SK-N-SH treated with all-trans-retinoic acid at 6 μM for 48 hours (cell line): ENCODE data around the gene VSIR.

Experiments used
- ATAC-seq: fragments of 200-7000 bp; cut with Tn5 transposase; 3 replicates; pipeline ENCODE4 v1.9.1; 2020; ENCODE audit warnings: mild to moderate bottlenecking, moderate library complexity
- ARNTL ChIP-seq: fragments of 450-650 bp; formaldehyde crosslinking; IDR thresholded peaks from 2 replicates; pipeline ENCODE4 v1.5.0; 2020; ENCODE audit warnings: low read depth, mild to moderate bottlenecking, moderate library complexity, borderline replicate concordance
- BACH2 ChIP-seq: fragments of 250-450 bp; sonication (Bioruptor Pico); IDR thresholded peaks from 2 replicates; pipeline ENCODE4 v1.9.0; 2021; ENCODE audit warnings: mild to moderate bottlenecking, borderline replicate concordance
- CSDC2 ChIP-seq: fragments of 250-450 bp; sonication (Bioruptor Pico); IDR thresholded peaks from 2 replicates; pipeline ENCODE4 v1.5.0; 2020; ENCODE audit warnings: mild to moderate bottlenecking, moderate library complexity
- CSRNP3 ChIP-seq: fragments of 250-450 bp; sonication (Bioruptor Pico); IDR thresholded peaks from 2 replicates; pipeline ENCODE4 v1.5.1; 2021; ENCODE audit warnings: mild to moderate bottlenecking, moderate library complexity
- ESRRG ChIP-seq: fragments of 250-450 bp; sonication (Bioruptor Pico); IDR thresholded peaks from 2 replicates; pipeline ENCODE4 v1.6.1; 2021; ENCODE audit warnings: mild to moderate bottlenecking
- GLIS3 ChIP-seq: fragments of 250-450 bp; sonication (Bioruptor Pico); IDR thresholded peaks from 2 replicates; pipeline ENCODE4 v1.5.0; 2020; ENCODE audit warnings: mild to moderate bottlenecking, moderate library complexity
- OSR1 ChIP-seq: fragments of 250-450 bp; sonication (Bioruptor Pico); IDR thresholded peaks from 2 replicates; pipeline ENCODE4 v1.8.0; 2022; ENCODE audit warnings: moderate library complexity, mild to moderate bottlenecking, inconsistent platforms
- PATZ1 ChIP-seq: fragments of 250-450 bp; sonication (Bioruptor Pico); IDR thresholded peaks from 2 replicates; pipeline ENCODE4 v1.8.0; 2020; ENCODE audit warnings: mild to moderate bottlenecking, moderate library complexity, borderline replicate concordance
- POU6F1 ChIP-seq: fragments of 250-450 bp; sonication (Bioruptor Pico); IDR thresholded peaks from 2 replicates; pipeline ENCODE4 v1.8.0; 2021; ENCODE audit warnings: low read depth, mild to moderate bottlenecking, moderate library complexity, borderline replicate concordance
- PPARA ChIP-seq: fragments of 250-450 bp; sonication (Bioruptor Pico); IDR thresholded peaks from 2 replicates; pipeline ENCODE4 v1.5.0; 2020; ENCODE audit warnings: mild to moderate bottlenecking, borderline replicate concordance
- RARB ChIP-seq: fragments of 250-450 bp; sonication (Bioruptor Pico); IDR thresholded peaks from 2 replicates; pipeline ENCODE4 v1.8.0; 2021; ENCODE audit warnings: mild to moderate bottlenecking, moderate library complexity
- SNAI2 ChIP-seq: fragments of 250-450 bp; sonication (Bioruptor Pico); IDR thresholded peaks from 2 replicates; pipeline ENCODE4 v1.5.0; 2020; ENCODE audit warnings: mild to moderate bottlenecking, moderate library complexity
- TCF4 ChIP-seq: fragments of 250-450 bp; sonication (Bioruptor Pico); IDR thresholded peaks from 2 replicates; pipeline ENCODE4 v1.8.0; 2021; ENCODE audit warnings: mild to moderate bottlenecking, moderate library complexity, borderline replicate concordance
- ZC3H10 ChIP-seq: fragments of 250-450 bp; sonication (Bioruptor Pico); IDR thresholded peaks from 2 replicates; pipeline ENCODE4 v1.5.1; 2021; ENCODE audit warnings: mild to moderate bottlenecking, moderate library complexity
- ZFP30 ChIP-seq: fragments of 450-650 bp; formaldehyde crosslinking; IDR thresholded peaks from 2 replicates; pipeline ENCODE4 v1.5.0; 2022; ENCODE audit warnings: mild to moderate bottlenecking, moderate library complexity
- ZNF565 ChIP-seq: fragments of 450-650 bp; formaldehyde crosslinking; conservative IDR thresholded peaks from 2 replicates; pipeline ENCODE4 v1.5.0; 2020; ENCODE audit warnings: low read depth, mild to moderate bottlenecking, moderate library complexity
- ZNF70 ChIP-seq: fragments of 450-650 bp; formaldehyde crosslinking; IDR thresholded peaks from 2 replicates; pipeline ENCODE4 v1.5.0; 2020; ENCODE audit warnings: mild to moderate bottlenecking, moderate library complexity
- ZNF8 ChIP-seq: fragments of 450-650 bp; formaldehyde crosslinking; IDR thresholded peaks from 2 replicates; pipeline ENCODE4 v1.5.0; 2020; ENCODE audit warnings: mild to moderate bottlenecking, moderate library complexity

Gene VSIR

GRCh38 chr10:71703577-71703976, 69.7 kb downstream of the VSIR start:
- ATAC-seq, result no peak

GRCh38 chr10:71701496-71702132, 71.7 kb downstream of the VSIR start:
- ATAC-seq, result no peak
- TF ChIP-seq SNAI2 (CRISPR knock-in tag) (no peak), ZNF565 (CRISPR knock-in tag) (no peak), ZNF70 (CRISPR knock-in tag) (no peak), RARB (CRISPR knock-in tag) (no peak), ZFP30 (CRISPR knock-in tag) (no peak), ESRRG (no peak), ZNF8 (CRISPR knock-in tag) (no peak), ARNTL (CRISPR knock-in tag) (no peak), TCF4 (CRISPR knock-in tag) (no peak), CSRNP3 (no peak)

More at GRCh38 chr10:71703577-71703976, 69.7 kb downstream of the VSIR start:
- TF ChIP-seq ZNF70 (CRISPR knock-in tag) (no peak), POU6F1 (CRISPR knock-in tag) (no peak), ARNTL (CRISPR knock-in tag) (no peak)

- no peak for ATAC-seq
- TF ChIP-seq PATZ1 (CRISPR knock-in tag) (no peak), PPARA (CRISPR knock-in tag) (no peak), ZC3H10 (CRISPR knock-in tag) (no peak), OSR1 (CRISPR knock-in tag) (no peak), POU6F1 (CRISPR knock-in tag) (no peak), CSRNP3 (no peak), GLIS3 (CRISPR knock-in tag) (no peak), ZNF8 (CRISPR knock-in tag) (no peak), BACH2 (CRISPR knock-in tag) (no peak), CSDC2 (no peak), ZFP30 (CRISPR knock-in tag) (no peak), ESRRG (no peak), RARB (CRISPR knock-in tag) (no peak), ZNF565 (CRISPR knock-in tag) (no peak), ZNF70 (CRISPR knock-in tag) (no peak)
Measured at GRCh38 chr10:71700731-71701368, 72.5 kb downstream of the VSIR start.

GRCh38 chr10:71698737-71699136, 74.6 kb downstream of the VSIR start:
- TF ChIP-seq ZNF70 (CRISPR knock-in tag) (no peak), ZNF8 (CRISPR knock-in tag) (no peak)
- TF ChIP-seq, all 23 proteins: peak for 0
- ATAC-seq, result no peak
